Central memory CD8-positive, alpha-beta T cell (primary cell): Measurements from ENCODE around the gene RNF141.

Experiments used
- ATAC-seq: fragments of 150-1000 bp; cut with Tn5 transposase; replicated peaks from 2 replicates; pipeline ENCODE4 v1.10.0; 2022; ENCODE audit warnings: mild to moderate bottlenecking, moderate FRiP score, moderate number of reproducible peaks; ENCODE audit not compliant: poor library complexity, severe bottlenecking; ENCODE audit errors: extremely low read depth
- DNase-seq, 2 donors: peaks; one replicate each; pipeline ENCODE4 v3.0.0; 2021; ENCODE audit warnings: low spot score in 2 of 2
- H3K27ac Mint-ChIP-seq: one replicate; pipeline ENCODE4 v1.8.0; 2022; ENCODE audit warnings: low read depth, mild to moderate bottlenecking, moderate library complexity, mixed read lengths
- H3K27me3 Mint-ChIP-seq: one replicate; pipeline ENCODE4 v1.8.0; 2022; ENCODE audit warnings: mixed read lengths
- H3K36me3 Mint-ChIP-seq: one replicate; pipeline ENCODE4 v1.8.0; 2022; ENCODE audit warnings: mild to moderate bottlenecking, moderate library complexity, mixed read lengths; ENCODE audit not compliant: insufficient read depth
- H3K4me1 Mint-ChIP-seq: one replicate; pipeline ENCODE4 v1.8.0; 2022; ENCODE audit warnings: mixed read lengths
- H3K4me3 Mint-ChIP-seq: one replicate; pipeline ENCODE4 v1.8.0; 2022; ENCODE audit warnings: mild to moderate bottlenecking, moderate library complexity, mixed read lengths
- H3K9me3 Mint-ChIP-seq: one replicate; pipeline ENCODE4 v1.8.0; 2022; ENCODE audit warnings: mixed read lengths

The RNF141 gene

GRCh38 chr11:10573028-10573427, 32.0 kb upstream of the RNF141 start:
- H3K4me3 Mint-ChIP-seq: no peak overlapping the region
- DNase-seq: no peak
- H3K27ac Mint-ChIP-seq: no peak overlapping the region
- no peaks in the 10 kb centered on the region for H3K4me1 Mint-ChIP-seq
- no peaks in the 10 kb centered on the region for H3K9me3 Mint-ChIP-seq
- no peak for ATAC-seq
- peaks cover 49% of the 10 kb centered on the region for H3K27me3 Mint-ChIP-seq
- H3K36me3 Mint-ChIP-seq: no peaks in the 10 kb centered on the region

- Mint-ChIP-seq H3K9me3 (no peaks in the 10 kb centered on the region), H3K27me3 (peaks cover 48% of the 10 kb centered on the region), H3K36me3 (no peaks in the 10 kb centered on the region), H3K4me1 (no peaks in the 10 kb centered on the region), H3K27ac (no peak overlapping the region), H3K4me3 (no peak overlapping the region)
- ATAC-seq (no peak), DNase-seq (no peak)
Measured at GRCh38 chr11:10572533-10572932, 31.5 kb upstream of the RNF141 start.

- Mint-ChIP-seq H3K27me3 (peaks cover 54% of the 10 kb centered on the region), H3K4me1 (no peaks in the 10 kb centered on the region), H3K9me3 (no peaks in the 10 kb centered on the region), H3K27ac (no peak within 1 kb of the TSS), H3K36me3 (no peaks in the 10 kb centered on the region), H3K4me3 (no peak within 1 kb of the TSS)
- DNase-seq: no peak
- ATAC-seq: no peak
Measured at GRCh38 chr11:10568486-10568941, 27.5 kb upstream of the RNF141 start, which contains the start of gene LYVE1. Gene LYVE1, minus strand, starts transcription at chr11:10568665. Its CDS starts 133 bp downstream, at chr11:10568532.

GRCh38 chr11:10567446-10567845, 26.5 kb upstream of the RNF141 start:
- no peaks in the 10 kb centered on the region for H3K4me1 Mint-ChIP-seq
- no peak overlapping the region for H3K27ac Mint-ChIP-seq
- H3K4me3 Mint-ChIP-seq: no peak overlapping the region
- peaks cover under 1% of the 10 kb centered on the region for H3K36me3 Mint-ChIP-seq
- DNase-seq: no peak
- no peak for ATAC-seq
- peaks cover 62% of the 10 kb centered on the region for H3K27me3 Mint-ChIP-seq
- H3K9me3 Mint-ChIP-seq: no peaks in the 10 kb centered on the region

GRCh38 chr11:10566257-10566957, 25.4 kb upstream of the RNF141 start:
- Mint-ChIP-seq H3K9me3 (no peaks in the 10 kb centered on the region), H3K27ac (no peak overlapping the region), H3K4me1 (no peaks in the 10 kb centered on the region), H3K27me3 (peaks cover 55% of the 10 kb centered on the region), H3K36me3 (peaks cover 2% of the 10 kb centered on the region), H3K4me3 (no peak overlapping the region)
- DNase-seq (no peak), ATAC-seq (no peak)

- no peak for DNase-seq
- Mint-ChIP-seq H3K4me1 (no peaks in the 10 kb centered on the region), H3K36me3 (peaks cover 2% of the 10 kb centered on the region), H3K9me3 (no peaks in the 10 kb centered on the region), H3K27me3 (peaks cover 49% of the 10 kb centered on the region), H3K27ac (no peak overlapping the region), H3K4me3 (no peak overlapping the region)
- ATAC-seq: no peak
Measured at GRCh38 chr11:10565493-10565892, 24.5 kb upstream of the RNF141 start.

GRCh38 chr11:10564696-10565318, 23.8 kb upstream of the RNF141 start:
- no peak for DNase-seq
- H3K4me3 Mint-ChIP-seq: no peak overlapping the region
- H3K9me3 Mint-ChIP-seq: no peaks in the 10 kb centered on the region
- no peaks in the 10 kb centered on the region for H3K4me1 Mint-ChIP-seq
- H3K27ac Mint-ChIP-seq: no peak overlapping the region
- H3K36me3 Mint-ChIP-seq: peaks cover 2% of the 10 kb centered on the region
- H3K27me3 Mint-ChIP-seq: peaks cover 49% of the 10 kb centered on the region
- ATAC-seq: no peak

- Mint-ChIP-seq H3K4me1 (no peaks in the 10 kb centered on the region), H3K4me3 (no peak overlapping the region), H3K27me3 (peaks cover 47% of the 10 kb centered on the region), H3K9me3 (no peaks in the 10 kb centered on the region), H3K27ac (no peak overlapping the region), H3K36me3 (peaks cover 2% of the 10 kb centered on the region)
- ATAC-seq (no peak), DNase-seq (no peak)
Measured at GRCh38 chr11:10564030-10564429, 23.0 kb upstream of the RNF141 start.

- no peak for ATAC-seq
- H3K27ac Mint-ChIP-seq: no peak overlapping the region
Measured at GRCh38 chr11:10561947-10562346, 21.0 kb upstream of the RNF141 start.

GRCh38 chr11:10561043-10561818, 20.2 kb upstream of the RNF141 start:
- Mint-ChIP-seq H3K9me3 (no peaks in the 10 kb centered on the region), H3K27me3 (peaks cover 43% of the 10 kb centered on the region), H3K4me1 (no peaks in the 10 kb centered on the region), H3K36me3 (peaks cover 3% of the 10 kb centered on the region), H3K4me3 (no peak overlapping the region), H3K27ac (no peak overlapping the region)
- ATAC-seq: no peak
- DNase-seq: no peak

More at GRCh38 chr11:10561947-10562346, 21.0 kb upstream of the RNF141 start:
- Mint-ChIP-seq H3K4me1 (no peaks in the 10 kb centered on the region), H3K36me3 (peaks cover 2% of the 10 kb centered on the region), H3K9me3 (no peaks in the 10 kb centered on the region), H3K4me3 (no peak overlapping the region), H3K27me3 (peaks cover 43% of the 10 kb centered on the region)
- DNase-seq: no peak

GRCh38 chr11:10558288-10558687, 17.3 kb upstream of the RNF141 start:
- H3K4me1 Mint-ChIP-seq: no peaks in the 10 kb centered on the region
- H3K27ac Mint-ChIP-seq: no peak overlapping the region
- no peak for ATAC-seq
- H3K27me3 Mint-ChIP-seq: peaks cover 38% of the 10 kb centered on the region
- no peaks in the 10 kb centered on the region for H3K9me3 Mint-ChIP-seq
- no peak overlapping the region for H3K4me3 Mint-ChIP-seq
- peaks cover 3% of the 10 kb centered on the region for H3K36me3 Mint-ChIP-seq
- no peak for DNase-seq

GRCh38 chr11:10556590-10556989, 15.6 kb upstream of the RNF141 start:
- Mint-ChIP-seq H3K4me1 (no peaks in the 10 kb centered on the region), H3K27me3 (peaks cover 40% of the 10 kb centered on the region), H3K4me3 (no peak overlapping the region), H3K9me3 (no peaks in the 10 kb centered on the region), H3K36me3 (peaks cover 1% of the 10 kb centered on the region), H3K27ac (no peak overlapping the region)
- ATAC-seq: no peak
- DNase-seq: no peak
